Measurements from ENCODE around the gene PC.
"Not testable (repeated sequence)": the region's sequence is repeated elsewhere in the genome, so short reads cannot be mapped to it uniquely, and the experiment has no call there.

The PC gene

GRCh38 chr11:66978717-66979116, 20.5 kb upstream of the PC start:
- no peak for DNase-seq (ENCODE audit: low read depth in 2 of 2)

GRCh38 chr11:66978229-66978628, 20.0 kb upstream of the PC start:
- no peak for DNase-seq (ENCODE audit: low read depth in 2 of 2)

- no peak for DNase-seq (ENCODE audit: low read depth in 2 of 2)
Observed at GRCh38 chr11:66976925-66977324, 18.7 kb upstream of the PC start.

GRCh38 chr11:66976028-66976467, 17.9 kb upstream of the PC start:
- DNase-seq (ENCODE audit: low read depth in 2 of 2), result peak in 1 of 2 experiments; percentile 15

GRCh38 chr11:66975405-66976027, 17.3 kb upstream of the PC start:
- DNase-seq (ENCODE audit: low read depth in 2 of 2), result no peak

- DNase-seq (ENCODE audit: low read depth in 2 of 2), result no peak
Observed at GRCh38 chr11:66974724-66975404, 16.7 kb upstream of the PC start, which contains the start of gene C11orf86. C11orf86 (plus strand) TSS chr11:66975304; CDS start chr11:66975363, 59 bp downstream.

GRCh38 chr11:66973956-66974580, 15.9 kb upstream of the PC start:
- no peak for DNase-seq (ENCODE audit: low read depth in 2 of 2)

GRCh38 chr11:66971488-66971887, 13.3 kb upstream of the PC start:
- no peak for DNase-seq (ENCODE audit: low read depth in 2 of 2)

- no peak for DNase-seq (ENCODE audit: low read depth in 2 of 2)
Observed at GRCh38 chr11:66970807-66971442, 12.7 kb upstream of the PC start.

- no peak for DNase-seq (ENCODE audit: low read depth in 2 of 2)
Observed at GRCh38 chr11:66970371-66970806, 12.2 kb upstream of the PC start.

GRCh38 chr11:66969584-66970225, 11.5 kb upstream of the PC start:
- no peak for DNase-seq (ENCODE audit: low read depth in 2 of 2)

GRCh38 chr11:66967670-66968425, 9.7 kb upstream of the PC start:
- DNase-seq (ENCODE audit: low read depth in 2 of 2), result no peak

- DNase-seq (ENCODE audit: low read depth in 2 of 2), result no peak
Observed at GRCh38 chr11:66966351-66966750, 8.2 kb upstream of the PC start.

GRCh38 chr11:66964495-66964894, 6.3 kb upstream of the PC start:
- no peak for DNase-seq (ENCODE audit: low read depth in 2 of 2)

GRCh38 chr11:66962801-66963200, 4.6 kb upstream of the PC start:
- DNase-seq (ENCODE audit: low read depth in 2 of 2), result no peak

GRCh38 chr11:66962247-66962646, 4.1 kb upstream of the PC start:
- DNase-seq (ENCODE audit: low read depth in 2 of 2), result no peak

GRCh38 chr11:66961691-66962213, 3.6 kb upstream of the PC start:
- not testable (repeated sequence) for DNase-seq (ENCODE audit: low read depth in 2 of 2)

- no peak for DNase-seq (ENCODE audit: low read depth in 2 of 2)
Observed at GRCh38 chr11:66958956-66959274, 732 bp upstream of the PC start.

- no peak for DNase-seq (ENCODE audit: low read depth in 2 of 2)
Observed at GRCh38 chr11:66957971-66958231, 282 bp downstream of the PC start.

GRCh38 chr11:66956689-66957290, 1.4 kb downstream of the PC start:
- DNase-seq (ENCODE audit: low read depth in 2 of 2), result no peak

All from stimulated activated CD4-positive, alpha-beta T cell treated with anti-CD3 and anti-CD28 coated beads, Interleukin-12 subunit alpha, Interleukin-12 subunit beta, amount 100 ng/mL, for 24 hours (primary cell).